Endothelial cell of umbilical vein (primary cell): Measurements from ENCODE around the gene FOXE1.

Source experiments
- EZH2 ChIP-seq: IDR thresholded peaks from 2 replicates; pipeline ENCODE4 v1.6.1; 2012; ENCODE audit warnings: borderline replicate concordance, low read depth, mild to moderate bottlenecking, moderate library complexity, low read length, inconsistent platforms; ENCODE audit not compliant: severe bottlenecking
- GATA2 ChIP-seq: IDR thresholded peaks from 2 replicates; pipeline ENCODE4 v1.7.0; 2011; ENCODE audit warnings: low read depth, mild to moderate bottlenecking, moderate library complexity, mixed read lengths, low read length; ENCODE audit not compliant: insufficient read length, insufficient read depth
- POLR2A ChIP-seq: IDR thresholded peaks from 2 replicates; pipeline ENCODE4 v1.6.1; 2012; ENCODE audit warnings: low read depth, mild to moderate bottlenecking, control low read depth, low read length
- TF ChIP-seq, protein P1 (sequence below), 2 donors: IDR thresholded peaks; 1 replicate in 1 of 2; 2 replicates in 1 of 2; pipeline ENCODE4 v1.5.1; 2011; ENCODE audit warnings: low read length in 2 of 2, mild to moderate bottlenecking in 2 of 2, moderate library complexity in 2 of 2, control low read depth in 1 of 2, inconsistent platforms in 1 of 2, low read depth in 1 of 2; ENCODE audit not compliant: insufficient read depth in 1 of 2; ENCODE audit errors: extremely low read depth in 1 of 2
- TF ChIP-seq, protein P2 (sequence below): IDR thresholded peaks from 2 replicates; pipeline ENCODE4 v1.6.1; 2011; ENCODE audit not compliant: insufficient read depth, insufficient read length

DNA sequence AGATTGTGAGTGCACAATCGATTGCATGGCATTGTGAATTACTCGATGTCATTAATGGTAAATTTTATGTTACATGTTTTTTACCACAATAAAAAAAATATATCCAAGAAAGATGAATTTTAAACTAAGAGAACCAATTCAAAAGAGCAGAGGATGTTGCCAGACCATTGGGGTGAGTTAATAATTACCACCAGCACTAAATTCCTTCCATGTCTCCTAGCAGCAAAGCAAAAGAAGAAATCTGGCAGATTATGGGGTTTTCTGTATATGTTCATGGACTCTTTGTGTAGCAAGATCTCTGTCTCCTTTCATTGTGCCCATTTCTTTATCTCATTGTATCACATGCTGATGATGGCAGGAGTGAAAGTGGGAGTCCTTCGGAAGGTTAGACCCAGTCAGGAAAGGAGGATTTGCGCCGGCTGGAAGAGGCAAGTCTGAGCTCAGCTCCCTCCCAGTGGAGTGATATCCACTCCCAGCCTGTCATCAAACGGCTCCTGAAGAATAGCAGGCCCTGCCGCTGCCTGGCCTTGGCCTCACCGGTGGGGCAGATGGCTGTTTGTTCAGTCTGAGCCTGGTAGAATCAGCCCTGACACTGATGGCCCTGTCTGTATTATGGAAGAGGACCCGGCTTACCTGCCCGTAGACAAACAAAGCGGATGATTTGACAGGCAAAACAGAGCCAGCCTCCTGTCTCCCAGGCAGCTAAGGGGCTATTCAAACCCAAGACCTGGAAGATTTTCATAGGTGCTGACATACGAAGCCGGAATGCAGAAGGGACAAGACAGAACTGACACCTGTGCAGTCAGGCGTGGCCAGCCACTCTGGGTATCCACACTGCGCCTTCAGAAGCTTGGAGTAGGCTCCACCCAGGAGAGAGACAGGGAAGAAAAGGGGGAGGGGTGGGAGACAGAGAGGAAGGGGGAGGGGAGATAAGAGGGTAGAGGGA is 21.9 kb upstream of the FOXE1 start:
- no peak for TF ChIP-seq POLR2A
- TF ChIP-seq, protein P1, sequence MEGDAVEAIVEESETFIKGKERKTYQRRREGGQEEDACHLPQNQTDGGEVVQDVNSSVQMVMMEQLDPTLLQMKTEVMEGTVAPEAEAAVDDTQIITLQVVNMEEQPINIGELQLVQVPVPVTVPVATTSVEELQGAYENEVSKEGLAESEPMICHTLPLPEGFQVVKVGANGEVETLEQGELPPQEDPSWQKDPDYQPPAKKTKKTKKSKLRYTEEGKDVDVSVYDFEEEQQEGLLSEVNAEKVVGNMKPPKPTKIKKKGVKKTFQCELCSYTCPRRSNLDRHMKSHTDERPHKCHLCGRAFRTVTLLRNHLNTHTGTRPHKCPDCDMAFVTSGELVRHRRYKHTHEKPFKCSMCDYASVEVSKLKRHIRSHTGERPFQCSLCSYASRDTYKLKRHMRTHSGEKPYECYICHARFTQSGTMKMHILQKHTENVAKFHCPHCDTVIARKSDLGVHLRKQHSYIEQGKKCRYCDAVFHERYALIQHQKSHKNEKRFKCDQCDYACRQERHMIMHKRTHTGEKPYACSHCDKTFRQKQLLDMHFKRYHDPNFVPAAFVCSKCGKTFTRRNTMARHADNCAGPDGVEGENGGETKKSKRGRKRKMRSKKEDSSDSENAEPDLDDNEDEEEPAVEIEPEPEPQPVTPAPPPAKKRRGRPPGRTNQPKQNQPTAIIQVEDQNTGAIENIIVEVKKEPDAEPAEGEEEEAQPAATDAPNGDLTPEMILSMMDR (IDR thresholded peaks at IDR 0.05; ENCODE audit: extremely low read depth in 1 of 2, insufficient read depth in 1 of 2, low read depth in 1 of 2, low read length in 2 of 2) = no peak
- TF ChIP-seq, protein P2, sequence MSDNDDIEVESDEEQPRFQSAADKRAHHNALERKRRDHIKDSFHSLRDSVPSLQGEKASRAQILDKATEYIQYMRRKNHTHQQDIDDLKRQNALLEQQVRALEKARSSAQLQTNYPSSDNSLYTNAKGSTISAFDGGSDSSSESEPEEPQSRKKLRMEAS = no peak
- TF ChIP-seq EZH2 = no peak
- no peak for TF ChIP-seq GATA2
